ENCODE measurements around the gene KCNQ2. TPM values are rescaled to one million over a fixed set of nuclear protein-coding genes. Genes with fewer than 3 reads are reported as not detected.

KCNQ2 gene
- total RNA-seq, 4 donors from 2014 or later, result not detected

DNA sequence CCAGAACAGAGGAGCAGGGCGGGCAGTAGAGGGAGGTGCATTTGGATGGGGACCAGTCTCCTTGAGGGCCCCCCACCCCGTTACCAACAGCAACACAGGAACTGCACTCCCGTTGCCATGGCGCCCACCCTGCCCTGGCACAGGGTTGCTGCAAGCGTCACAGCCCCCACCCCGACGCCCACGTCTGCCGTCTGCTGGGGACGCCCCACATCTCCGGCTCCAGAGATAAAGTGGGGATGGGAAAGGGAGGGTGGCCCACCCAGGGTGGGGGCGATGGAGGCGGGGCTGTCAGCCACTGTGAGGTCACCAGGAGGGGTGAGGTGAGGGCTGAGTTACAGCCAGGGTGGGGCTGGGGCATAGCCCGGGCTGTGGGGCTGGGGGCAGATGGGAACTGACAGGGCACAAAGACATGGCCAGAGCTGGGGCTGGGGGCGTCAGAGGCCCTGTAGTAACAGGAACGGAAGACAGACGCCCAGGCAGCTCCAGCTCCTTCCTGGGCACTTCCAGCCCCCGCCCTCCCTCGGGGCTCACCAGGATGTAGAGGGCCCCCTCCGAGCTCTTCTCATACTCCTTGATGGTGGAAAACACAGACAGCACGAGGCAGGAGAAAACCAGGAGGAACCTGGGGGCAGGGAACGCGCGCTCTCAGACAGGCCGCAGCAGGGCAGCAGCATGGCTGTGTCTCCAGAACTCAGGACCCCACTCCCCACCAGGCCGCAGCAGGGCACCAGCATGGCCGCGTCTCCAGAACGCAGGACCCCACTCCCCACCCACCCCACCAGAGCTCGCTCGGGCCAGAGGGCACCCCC lies 26.0 kb downstream of the KCNQ2 start:
- no peak for DNase-seq (ENCODE audit: low spot score in 2 of 2)
- Histone ChIP-seq H3K9me3 (no peaks in the 10 kb centered on the region), H3K4me3 (no peak overlapping the region), H3K4me1 (no peaks in the 10 kb centered on the region), H3K27me3 (peaks cover 0 to 59% of the 10 kb centered on the region in 2 donors), H3K36me3 (no peaks in the 10 kb centered on the region), H3K27ac (no peak overlapping the region)
- TF ChIP-seq CTCF (IDR thresholded peaks at IDR 0.05) (no peak), POLR2A (IDR thresholded peaks at IDR 0.05) (no peak), EP300 (IDR thresholded peaks at IDR 0.05) (no peak)
- 56 to 63% methylated on average over 31 of the region's 31 CpGs for WGBS, 2 donors

DNA sequence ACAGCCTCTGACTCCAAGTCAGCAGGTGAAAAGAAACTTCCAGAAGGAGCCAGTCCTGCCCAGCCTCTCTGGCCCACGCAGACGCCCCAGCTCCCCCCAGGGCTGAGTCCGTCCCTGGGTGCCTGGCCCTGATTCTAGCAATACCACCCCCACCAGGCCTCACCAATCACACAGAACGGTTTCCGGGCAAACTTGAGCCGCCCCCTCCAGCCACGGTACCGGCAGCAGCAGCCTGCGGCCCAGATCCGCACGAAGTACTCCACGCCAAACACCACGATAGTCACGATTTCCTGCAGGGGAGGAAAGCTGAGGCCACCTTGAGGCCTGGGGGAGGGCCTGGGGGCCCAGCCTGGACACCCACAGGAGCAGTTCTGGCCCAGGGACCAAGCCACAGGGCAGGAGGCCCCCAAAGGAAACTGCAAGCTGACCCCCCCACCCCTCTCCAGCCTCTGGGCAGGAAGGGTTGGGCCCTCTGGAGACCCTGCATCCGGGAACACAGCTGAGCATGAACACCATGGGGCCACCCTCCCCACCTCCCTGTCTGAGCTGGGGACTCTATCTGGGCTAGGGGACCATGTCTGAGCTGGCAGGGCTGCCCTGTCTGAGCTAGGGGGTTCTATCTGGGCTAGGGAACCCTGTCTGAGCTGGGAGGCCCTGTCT lies 27.2 kb downstream of the KCNQ2 start:
- Histone ChIP-seq H3K9me3 (no peaks in the 10 kb centered on the region), H3K27ac (no peak overlapping the region), H3K4me1 (no peaks in the 10 kb centered on the region), H3K4me3 (no peak overlapping the region), H3K36me3 (no peaks in the 10 kb centered on the region), H3K27me3 (peaks cover 0 to 51% of the 10 kb centered on the region in 2 donors)
- WGBS, 2 donors, result 66 to 74% methylated on average over 14 to 15 of the region's 15 CpGs
- no peak for TF ChIP-seq POLR2A (IDR thresholded peaks at IDR 0.05)
- no peak for TF ChIP-seq CTCF (IDR thresholded peaks at IDR 0.05)
- TF ChIP-seq EP300 (IDR thresholded peaks at IDR 0.05), result no peak
- DNase-seq (ENCODE audit: low spot score in 2 of 2), result no peak

DNA sequence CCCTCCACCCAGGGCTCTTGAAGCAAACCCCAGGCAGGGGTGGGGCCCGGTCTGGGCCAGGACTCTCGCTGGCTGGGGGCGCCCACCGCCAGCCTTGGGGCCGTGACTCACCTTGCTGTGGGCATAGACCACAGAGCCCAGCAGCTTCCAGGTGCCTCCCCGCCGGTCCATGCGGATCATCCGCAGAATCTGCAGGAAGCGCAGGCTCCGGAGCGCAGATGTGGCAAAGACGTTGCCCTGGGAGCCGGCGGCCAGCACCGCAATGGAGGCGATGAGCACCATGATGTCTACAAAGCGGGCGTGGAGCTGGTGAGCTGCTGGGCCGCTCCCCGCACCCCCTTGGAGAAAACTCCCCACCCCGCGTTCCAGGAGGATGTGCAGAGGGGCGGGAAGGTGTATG lies 27.9 kb downstream of the KCNQ2 start:
- no peak for DNase-seq (ENCODE audit: low spot score in 2 of 2)
- Histone ChIP-seq H3K27me3 (peaks cover 0 to 46% of the 10 kb centered on the region in 2 donors), H3K27ac (no peak overlapping the region), H3K9me3 (no peaks in the 10 kb centered on the region), H3K36me3 (no peaks in the 10 kb centered on the region), H3K4me3 (no peak overlapping the region), H3K4me1 (no peaks in the 10 kb centered on the region)
- TF ChIP-seq POLR2A (IDR thresholded peaks at IDR 0.05) (no peak), CTCF (IDR thresholded peaks at IDR 0.05) (no peak), EP300 (IDR thresholded peaks at IDR 0.05) (no peak)
- 94 to 98% methylated on average over 20 to 24 of the region's 24 CpGs for WGBS, 2 donors

- DNase-seq (ENCODE audit: low spot score in 2 of 2), result no peak
- TF ChIP-seq CTCF (IDR thresholded peaks at IDR 0.05) (no peak), POLR2A (IDR thresholded peaks at IDR 0.05) (no peak), EP300 (IDR thresholded peaks at IDR 0.05) (no peak)
These were observed 28.7 kb downstream of the KCNQ2 start for GRCh38 chr20:63443606-63444395.

More at GRCh38 chr20:63443606-63444395, 28.7 kb downstream of the KCNQ2 start:
- Histone ChIP-seq H3K36me3 (no peaks in the 10 kb centered on the region), H3K4me3 (no peak overlapping the region), H3K27me3 (peaks cover 0 to 46% of the 10 kb centered on the region in 2 donors), H3K4me1 (no peaks in the 10 kb centered on the region), H3K27ac (no peak overlapping the region), H3K9me3 (no peaks in the 10 kb centered on the region)
- 90 to 94% methylated on average over 15 to 24 of the region's 25 CpGs for WGBS, 2 donors
